ENCODE measurements around the gene FYCO1.
"Not testable (repeated sequence)": the region's sequence is repeated elsewhere in the genome, so short reads cannot be mapped to it uniquely, and the experiment has no call there.

Gene FYCO1

DNA sequence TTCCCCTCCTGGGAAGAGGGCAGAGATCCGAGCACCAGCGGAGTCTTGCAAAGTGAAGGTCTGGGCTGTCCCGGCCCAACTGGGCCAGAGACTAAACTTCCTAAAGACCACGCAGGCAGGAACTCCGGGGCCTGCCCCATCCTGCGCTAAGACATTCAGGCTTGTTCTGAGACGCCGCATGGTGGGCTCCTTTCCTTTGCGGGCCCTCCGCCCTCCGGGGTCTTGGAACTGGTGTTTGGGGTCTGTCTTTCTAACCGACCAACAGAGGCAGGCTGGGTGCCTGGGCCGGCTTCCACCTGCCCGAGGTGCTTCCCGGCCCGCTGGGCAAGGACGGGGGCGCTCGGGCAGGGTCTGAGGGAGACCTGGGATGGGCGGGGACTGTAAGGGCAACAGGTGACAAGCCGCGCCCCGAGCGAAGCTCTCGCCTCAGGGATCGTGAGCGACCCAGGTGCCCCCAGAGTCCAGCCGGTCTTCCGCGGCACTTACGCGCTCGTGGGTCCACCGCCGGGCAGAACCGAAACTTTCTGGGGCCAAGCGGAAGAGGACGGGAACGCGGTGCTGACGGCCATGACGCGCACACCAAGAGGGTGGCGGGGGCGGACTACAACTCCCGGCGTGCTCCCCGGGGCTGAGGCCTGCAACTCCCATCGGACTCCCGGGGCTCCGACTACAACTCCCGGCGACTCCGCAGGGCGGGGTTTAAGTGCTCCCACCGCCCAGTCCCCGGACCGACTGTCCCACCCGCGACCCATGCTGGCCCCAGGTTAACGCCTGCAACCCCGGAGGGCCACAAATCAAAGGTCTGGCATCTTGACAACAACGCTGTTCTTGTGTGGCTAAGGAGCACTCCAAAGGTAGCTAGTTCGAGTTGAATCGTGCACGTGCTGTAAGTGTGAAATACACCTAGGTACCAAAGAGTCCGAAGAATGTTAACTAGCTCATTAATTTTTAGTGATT lies at the start of gene FYCO1:
Gene FYCO1, minus strand, starts transcription at position 589 of the 957 bp plus-strand sequence. CDS start 10,914 bp downstream, outside the sequence.
- DNase-seq: peak; percentile 66

DNA sequence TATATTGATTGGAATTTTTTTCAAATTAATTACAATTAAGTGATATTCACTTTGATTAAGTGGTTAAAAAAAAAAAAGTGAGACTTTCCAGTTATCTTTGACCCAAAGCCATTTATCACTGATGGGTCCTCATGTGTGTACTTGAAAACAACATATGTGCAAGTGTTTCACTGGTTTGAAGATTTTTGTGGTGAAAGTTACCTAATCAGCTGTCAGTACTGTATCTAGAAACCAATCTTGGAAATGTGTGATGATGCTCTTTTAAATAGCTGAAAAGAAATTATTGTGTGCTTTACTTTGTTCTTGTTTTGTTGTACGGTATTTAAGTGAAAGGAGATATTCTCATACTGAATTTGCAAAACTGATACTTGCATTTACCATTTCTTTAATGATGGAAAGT lies 43.3 kb upstream of the FYCO1 start:
- no peak for DNase-seq

- not testable (repeated sequence) for DNase-seq
Observed at GRCh38 chr3:46038071-46038470, 42.4 kb upstream of the FYCO1 start.

DNA sequence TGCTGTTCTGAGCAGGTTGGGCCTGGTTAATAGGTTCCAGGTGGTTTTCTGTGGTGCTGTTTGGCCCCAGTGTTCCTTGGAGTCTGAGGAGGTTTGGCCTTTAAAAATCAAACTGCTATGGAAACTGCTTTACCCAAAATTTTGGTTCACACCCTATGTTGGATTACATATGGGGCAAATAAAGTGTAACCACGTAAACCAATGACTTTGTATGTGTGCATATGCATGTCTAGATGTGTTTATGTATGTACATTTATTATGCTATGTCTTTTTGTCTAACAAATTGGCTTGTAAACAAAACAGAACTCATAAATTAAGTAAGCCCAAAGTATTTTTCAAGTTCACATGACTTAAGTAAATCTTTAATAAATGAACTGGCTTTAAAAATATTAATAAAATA lies 40.6 kb upstream of the FYCO1 start:
- DNase-seq: no peak

DNA sequence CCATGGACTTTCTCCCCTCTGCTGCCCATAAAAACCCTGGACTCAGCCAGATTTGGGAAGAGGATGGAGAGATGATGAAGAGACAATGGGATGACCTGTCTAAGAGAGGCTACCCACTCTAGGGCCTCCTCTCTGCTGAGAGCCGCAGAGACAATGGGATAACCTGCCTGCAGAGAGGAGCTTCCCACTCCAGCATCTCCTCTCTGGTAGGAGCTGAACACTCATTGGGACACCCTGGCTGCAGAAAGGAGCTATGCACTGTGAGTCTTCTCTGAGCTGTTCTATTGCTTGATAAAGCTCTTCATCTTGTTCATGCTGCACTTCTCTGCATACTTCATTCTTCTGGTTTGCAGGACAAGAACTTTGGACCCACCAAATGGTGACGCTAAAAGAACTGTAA lies 36.1 kb upstream of the FYCO1 start:
- no peak for DNase-seq

GRCh38 chr3:46031269-46031668 lies 35.6 kb upstream of the FYCO1 start:
- DNase-seq: no peak

- DNase-seq: no peak
Observed at GRCh38 chr3:46030626-46031025, 35.0 kb upstream of the FYCO1 start.

DNA sequence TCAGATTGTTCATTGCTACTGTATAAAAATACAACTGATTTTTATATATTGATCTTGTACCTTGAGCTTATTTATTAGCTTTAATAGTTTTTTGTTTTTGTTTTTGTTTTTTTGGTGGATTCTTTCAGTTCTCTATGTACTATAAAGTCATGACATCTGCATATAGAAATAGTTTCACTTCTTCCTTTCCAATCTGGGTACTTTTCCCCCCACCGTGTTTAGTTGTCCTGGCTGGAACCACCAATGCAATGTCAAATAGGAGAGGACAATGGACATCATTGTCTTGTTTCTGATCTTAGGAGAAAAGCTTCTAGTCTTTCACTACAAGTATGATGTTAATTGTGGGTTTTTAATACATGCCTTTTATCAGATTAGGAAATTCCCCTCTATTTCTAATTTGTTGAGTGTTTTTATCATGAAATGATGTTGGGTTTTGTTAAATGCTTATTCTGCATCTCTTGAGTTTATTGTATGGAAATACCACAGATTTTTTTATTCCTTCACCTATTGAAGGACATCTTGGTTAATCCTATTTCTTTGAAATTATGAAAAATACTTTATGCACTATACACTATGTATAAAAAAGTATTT lies 34.4 kb upstream of the FYCO1 start:
- no peak for DNase-seq

DNA sequence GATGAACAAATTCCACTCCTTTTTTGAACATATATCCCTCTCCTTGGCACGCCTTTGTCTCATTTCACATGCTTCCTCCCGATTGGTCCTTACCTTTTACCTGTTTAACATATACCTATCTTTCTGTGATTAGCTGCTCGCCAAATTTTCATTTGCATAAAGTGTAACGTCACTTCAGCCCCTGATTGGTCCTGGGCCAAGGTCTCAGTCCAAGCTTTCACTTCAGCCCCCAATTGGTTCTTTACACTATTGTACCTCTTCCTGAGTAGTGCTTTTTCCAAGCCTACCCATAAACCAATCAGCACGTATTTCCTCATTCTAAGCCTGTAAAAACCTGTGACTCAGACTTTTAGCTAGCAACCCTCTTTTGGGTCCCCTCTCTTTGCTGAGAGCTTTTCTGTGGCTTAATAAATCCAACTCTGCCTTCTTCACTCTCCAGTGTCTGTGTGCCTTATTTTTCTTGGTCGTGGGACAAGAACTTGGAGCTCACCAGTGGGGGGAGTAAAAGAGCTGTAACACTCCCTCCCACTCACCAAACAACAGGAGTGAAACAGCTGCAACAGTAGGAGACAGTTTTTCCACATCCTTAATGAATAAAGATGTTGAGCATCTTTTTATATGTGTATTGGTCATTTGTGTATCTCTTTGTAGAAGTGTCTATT lies 32.2 kb upstream of the FYCO1 start:
- no peak for DNase-seq

- DNase-seq: no peak
Observed at GRCh38 chr3:46027021-46027705, 31.5 kb upstream of the FYCO1 start, which contains the start of gene XCR1. XCR1 (minus strand) TSS chr3:46027483; CDS start chr3:46021947, 5,536 bp downstream.

DNA sequence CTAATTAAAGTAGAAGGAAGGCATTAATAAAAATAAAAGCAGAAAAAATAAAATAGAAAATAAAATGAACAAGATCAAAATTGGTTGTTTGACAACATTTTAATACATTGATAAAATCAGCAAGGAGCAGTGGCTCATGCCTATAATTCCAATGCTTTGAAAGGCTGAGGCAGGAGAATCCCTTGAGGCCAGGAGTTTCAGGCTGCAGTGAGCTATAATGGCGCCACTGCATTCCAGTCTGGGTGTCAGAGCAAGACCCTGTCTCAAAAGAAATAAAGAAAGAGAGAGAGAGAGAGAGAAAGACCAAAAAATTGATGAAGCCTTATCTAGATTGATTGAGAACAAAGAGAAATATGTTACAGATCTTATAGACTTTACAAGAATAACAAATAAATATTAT lies 29.5 kb upstream of the FYCO1 start:
- no peak for DNase-seq

GRCh38 chr3:46024131-46024530 lies 28.5 kb upstream of the FYCO1 start:
- DNase-seq: no peak

- no peak for DNase-seq
Observed at GRCh38 chr3:46022909-46023785, 27.5 kb upstream of the FYCO1 start.

GRCh38 chr3:46021516-46021915 lies 25.9 kb upstream of the FYCO1 start:
- no peak for DNase-seq

DNA sequence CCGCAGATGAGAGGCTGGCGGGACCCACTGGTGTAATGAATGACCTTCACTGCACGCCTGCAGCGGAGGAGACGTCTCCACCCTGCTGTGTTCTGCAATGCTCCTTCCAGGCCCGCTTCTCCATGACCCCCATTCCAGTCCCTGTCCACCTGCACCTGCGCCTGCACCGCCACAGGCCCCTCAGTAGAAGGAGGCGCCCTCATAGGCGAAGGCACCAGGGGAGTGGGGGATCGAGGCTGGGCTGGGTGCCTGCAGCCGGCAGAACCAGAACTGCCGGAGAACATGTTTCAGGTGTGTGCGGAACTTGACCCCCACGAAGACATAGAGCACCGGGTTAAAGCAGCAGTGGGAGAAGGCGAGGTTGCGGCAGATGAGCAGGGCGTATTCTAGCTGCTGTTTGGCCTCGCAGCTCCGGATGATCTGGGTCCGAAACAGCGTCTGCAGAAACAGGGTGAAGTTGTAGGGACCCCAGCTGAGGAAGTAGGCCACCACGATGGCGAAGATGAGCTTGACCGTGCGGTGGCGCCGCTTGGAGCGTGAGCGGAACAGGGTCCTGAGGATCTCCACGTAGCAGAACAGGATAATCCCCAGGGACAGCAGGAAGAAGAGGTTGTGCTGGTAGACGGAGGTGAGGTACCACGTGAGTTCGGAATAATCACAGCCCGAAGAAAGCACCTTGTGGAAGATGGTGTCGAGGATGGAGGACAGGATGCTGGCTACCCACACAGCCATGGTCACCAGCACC lies 25.3 kb upstream of the FYCO1 start:
- DNase-seq: no peak

DNA sequence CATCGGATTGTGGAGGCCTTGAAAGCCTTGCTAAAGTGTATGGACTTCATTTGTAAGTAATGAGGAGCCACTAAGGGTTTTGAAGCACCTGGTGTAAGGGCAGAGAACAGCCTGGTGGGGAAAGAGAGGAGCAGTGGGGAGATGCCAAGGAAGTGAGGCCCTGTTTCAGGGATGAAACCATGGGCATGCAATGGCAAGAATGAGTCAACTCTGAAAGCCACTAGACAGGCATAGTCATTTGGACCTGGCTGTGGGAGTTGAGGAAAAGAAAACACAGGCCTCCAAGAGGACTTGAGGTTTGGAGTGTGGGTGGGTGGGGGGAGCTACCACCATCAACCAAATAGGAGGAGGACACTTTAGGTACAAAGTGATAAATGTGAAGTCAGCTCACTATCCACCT lies 24.1 kb upstream of the FYCO1 start:
- DNase-seq: no peak

GRCh38 chr3:46017720-46018119 lies 22.1 kb upstream of the FYCO1 start:
- DNase-seq: no peak

- no peak for DNase-seq
Observed at GRCh38 chr3:46013316-46014094, 17.9 kb upstream of the FYCO1 start.

DNA sequence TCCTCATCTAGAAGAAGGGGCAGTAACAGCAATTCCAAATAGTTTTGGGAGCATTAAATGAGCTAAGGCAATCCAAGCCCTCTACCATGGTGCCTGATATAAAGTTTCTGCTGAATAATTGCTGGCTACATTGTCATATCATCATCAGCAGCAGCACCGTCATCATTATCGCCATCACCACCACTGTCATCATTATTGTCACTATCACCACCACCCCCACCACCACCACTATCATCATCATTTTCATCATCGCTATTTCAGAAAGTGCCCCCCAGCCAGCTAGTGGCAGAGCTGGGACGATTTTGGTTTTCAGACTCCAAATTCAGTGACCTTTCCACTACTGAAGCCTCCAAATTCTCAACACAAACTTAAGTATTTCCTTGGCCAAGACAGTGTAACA lies 16.6 kb upstream of the FYCO1 start:
- DNase-seq: no peak

DNA sequence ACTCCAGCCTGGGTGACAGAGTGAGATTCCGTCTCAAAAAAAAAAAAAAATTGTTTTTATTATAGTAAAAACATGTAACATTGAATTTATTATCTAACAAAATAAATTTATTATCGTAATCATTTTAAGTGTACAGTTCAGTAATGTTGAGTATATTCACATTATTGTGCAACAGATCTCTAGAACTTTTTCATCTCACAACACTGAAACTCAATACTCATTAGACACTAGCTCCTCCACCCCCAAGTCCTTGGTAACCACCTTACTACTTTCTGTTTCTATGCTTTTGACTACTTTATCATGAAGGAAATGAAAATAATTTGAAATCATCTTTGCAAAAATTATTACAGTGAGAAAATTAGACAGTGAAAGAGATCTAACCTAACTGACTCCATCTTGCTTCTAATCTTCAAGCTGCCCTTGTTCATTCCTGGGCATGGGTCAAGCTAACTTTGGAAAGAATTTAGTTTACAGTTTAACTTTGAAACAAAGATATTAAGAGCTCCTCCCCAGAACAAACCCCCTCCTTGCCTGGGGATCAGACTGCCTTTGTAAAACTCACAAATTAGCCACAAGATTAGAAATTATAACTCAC lies 15.0 kb upstream of the FYCO1 start:
- no peak for DNase-seq

Data from NCI-H226 (cell line).